T-cell (primary cell): Measurements from ENCODE around the gene COQ7. TPM values are rescaled to one million over a fixed set of nuclear protein-coding genes. Genes with fewer than 3 reads are reported as not detected.

Source experiments
- ATAC-seq, 4 experiments: fragments of 200-7000 bp in 3 of 4; fragments of 150-1000 bp in 1 of 4; cut with Tn5 transposase; replicated peaks in 1 of 4; 1 replicate in 3 of 4; 2 replicates in 1 of 4; pipeline ENCODE4 v1.10.0; 2021; ENCODE audit warnings: moderate library complexity in 3 of 4, mild to moderate bottlenecking in 2 of 4, moderate number of reproducible peaks in 1 of 4
- CTCF ChIA-PET, 2 donors: fragments of 300-600 bp; sonication (Branson Sonifier 250); formaldehyde crosslinking; loops; one replicate each; lab custom pipeline; 2022; ENCODE audit warnings: antibody characterized with exemption in 2 of 2; lab: Charles Lee
- POLR2A ChIA-PET, 2 donors: fragments of 300-600 bp; sonication (Branson Sonifier 250); formaldehyde crosslinking; loops; one replicate each; lab custom pipeline; 2022; ENCODE audit warnings: antibody characterized with exemption in 2 of 2; lab: Charles Lee
- DNase-seq, 35 experiments: peaks; one replicate each; pipeline versions ENCODE4 v3.0.0 to v3.0.0-alpha.2; 2013 to 2023
- H3K27ac ChIP-seq: one replicate; pipeline ENCODE4 v1.5.1; 2013; ENCODE audit warnings: low read length
- H3K27me3 ChIP-seq, 2 experiments: replicated peaks in 1 of 2; 1 replicate in 1 of 2; 2 replicates in 1 of 2; pipeline versions ENCODE4 v1.6.1 to v1.7.0; 2013; ENCODE audit warnings: low read length in 1 of 2, mixed read lengths in 1 of 2; ENCODE audit not compliant: control insufficient read depth in 2 of 2, insufficient read depth in 2 of 2; ENCODE audit errors: extremely low read depth in 1 of 2
- H3K36me3 ChIP-seq, 2 donors: 1 replicate in 1 of 2; 2 replicates in 1 of 2; pipeline versions ENCODE4 v1.6.1 to v1.7.0; 2013; ENCODE audit warnings: low read length in 1 of 2; ENCODE audit not compliant: control insufficient read depth in 2 of 2, insufficient read depth in 1 of 2; ENCODE audit errors: extremely low read depth in 1 of 2
- H3K4me1 ChIP-seq, 2 experiments: 1 replicate in 1 of 2; 2 replicates in 1 of 2; pipeline versions ENCODE4 v1.6.1 to v1.7.0; 2013; ENCODE audit warnings: low read length in 2 of 2, mixed read lengths in 1 of 2; ENCODE audit not compliant: insufficient read depth in 2 of 2, control insufficient read depth in 1 of 2; ENCODE audit errors: extremely low read depth in 1 of 2
- H3K4me3 ChIP-seq, 2 donors: 1 replicate in 1 of 2; 2 replicates in 1 of 2; pipeline versions ENCODE4 v1.5.1 to v1.7.0; 2013; ENCODE audit warnings: mild to moderate bottlenecking in 2 of 2, low read length in 1 of 2, moderate library complexity in 1 of 2; ENCODE audit not compliant: control insufficient read depth in 1 of 2; ENCODE audit errors: extremely low read depth in 1 of 2
- H3K9me3 ChIP-seq: 2 replicates; pipeline ENCODE4 v1.7.0; 2013
- H3K27ac Mint-ChIP-seq, 2 donors: one replicate each; pipeline ENCODE4 v1.8.0; 2020 to 2021; ENCODE audit warnings: mild to moderate bottlenecking in 2 of 2, mixed read lengths in 2 of 2
- H3K27me3 Mint-ChIP-seq, 2 donors: one replicate each; pipeline ENCODE4 v1.8.0; 2021 to 2022; ENCODE audit warnings: mixed read lengths in 2 of 2
- H3K36me3 Mint-ChIP-seq: one replicate; pipeline ENCODE4 v1.8.0; 2021; ENCODE audit warnings: mixed read lengths
- H3K4me1 Mint-ChIP-seq, 3 donors: one replicate each; pipeline ENCODE4 v1.8.0; 2020 to 2022; ENCODE audit warnings: mixed read lengths in 3 of 3, mild to moderate bottlenecking in 1 of 3
- H3K4me3 Mint-ChIP-seq, 3 donors: one replicate each; pipeline ENCODE4 v1.8.0; 2020 to 2022; ENCODE audit warnings: mild to moderate bottlenecking in 3 of 3, mixed read lengths in 3 of 3, moderate library complexity in 3 of 3
- H3K9me3 Mint-ChIP-seq, 3 donors: one replicate each; pipeline ENCODE4 v1.8.0; 2020 to 2022; ENCODE audit warnings: mixed read lengths in 3 of 3
- WGBS: methylation state at CpG from one replicate; pipeline ENCODE4 v1.1.5; 2013; ENCODE audit warnings: missing lambda C conversion rate; ENCODE audit not compliant: insufficient coverage; 5-methylcytosine and 5-hydroxymethylcytosine counted together
- total RNA-seq, 35 experiments: library from RNA in 6 of 35; stranded (reverse) in 6 of 35; fragments of 120-200 nt in 1 of 35; gene quantifications; one replicate each; pipeline versions ENCODE4 v1.2.1 to v1.2.4 and lab custom pipeline; 2013 to 2026

Gene COQ7
- total RNA-seq, 5 donors from 2014 or later (not counting 1 experiment from before 2014, with no cell fraction given) = 11.1 to 15.4 (median 14.9) TPM

DNA sequence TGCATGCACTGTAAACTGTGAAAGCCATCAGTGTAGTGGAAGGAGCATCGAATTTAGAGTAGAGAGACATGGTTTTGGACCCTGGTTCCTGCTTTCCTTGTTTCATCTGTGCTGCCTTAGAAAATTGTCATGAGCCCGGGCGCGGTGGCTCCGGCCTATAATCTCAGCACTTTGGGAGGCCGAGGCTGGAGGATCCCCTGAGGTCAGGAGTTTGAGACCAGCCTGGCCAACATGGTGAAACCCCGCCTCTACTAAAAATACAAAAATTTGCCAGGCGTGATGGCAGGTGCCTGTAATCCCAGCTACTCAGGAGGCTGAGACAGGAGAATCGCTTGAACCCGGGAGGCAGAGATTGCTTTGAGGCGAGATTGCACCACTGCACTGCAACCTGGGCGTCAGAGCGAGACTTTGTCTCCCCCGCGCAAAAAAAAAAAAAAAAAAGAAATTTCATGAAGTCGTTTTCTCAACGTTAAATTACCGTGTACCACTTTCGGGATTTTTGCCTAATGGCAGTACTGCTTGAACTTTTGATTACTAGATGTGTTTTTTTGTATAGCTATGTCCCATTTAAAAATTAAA is 912 bp downstream of the COQ7 start:
- H3K9me3 ChIP-seq = no peaks in the 10 kb centered on the region
- peak overlapping the region; percentile 90 for H3K4me3 ChIP-seq
- ChIA-PET POLR2A (interaction anchor here (0.7 kb wide), 3 partner anchors 15 to 112 kb away, joined by 6 to 15 read pairs (median 6); no protein-coding TSS in a partner anchor), CTCF (interaction anchor here in 1 of 2 donors (0.7 to 1.2 kb wide), 3 partner anchors 267 to 488 kb away, joined by 4 to 7 read pairs (median 6); partner anchors contain the start of genes ARL6IP1 and VPS35L)
- peaks cover 0 to under 1% of the 10 kb centered on the region in 2 donors for H3K36me3 ChIP-seq
- ATAC-seq (no peak), DNase-seq (peak in 1 of 35 experiments; percentile 17)
- H3K27me3 ChIP-seq = no peaks in the 10 kb centered on the region
- no peaks in the 10 kb centered on the region for H3K9me3 Mint-ChIP-seq
- peak overlapping the region; percentile 91 to 99 for H3K27ac Mint-ChIP-seq
- peaks cover 6 to 27% (median 20%) of the 10 kb centered on the region in 3 donors for H3K4me1 Mint-ChIP-seq
- H3K27me3 Mint-ChIP-seq = no peaks in the 10 kb centered on the region
- peaks cover 3 to 14% of the 10 kb centered on the region in 2 experiments for H3K4me1 ChIP-seq
- peak overlapping the region; percentile 90 to 96 (median 92) for H3K4me3 Mint-ChIP-seq
- WGBS = 50% methylated on average over 12 of the region's 19 CpGs
- peaks cover 10% of the 10 kb centered on the region for H3K36me3 Mint-ChIP-seq
- H3K27ac ChIP-seq = peak overlapping the region; percentile 100

DNA sequence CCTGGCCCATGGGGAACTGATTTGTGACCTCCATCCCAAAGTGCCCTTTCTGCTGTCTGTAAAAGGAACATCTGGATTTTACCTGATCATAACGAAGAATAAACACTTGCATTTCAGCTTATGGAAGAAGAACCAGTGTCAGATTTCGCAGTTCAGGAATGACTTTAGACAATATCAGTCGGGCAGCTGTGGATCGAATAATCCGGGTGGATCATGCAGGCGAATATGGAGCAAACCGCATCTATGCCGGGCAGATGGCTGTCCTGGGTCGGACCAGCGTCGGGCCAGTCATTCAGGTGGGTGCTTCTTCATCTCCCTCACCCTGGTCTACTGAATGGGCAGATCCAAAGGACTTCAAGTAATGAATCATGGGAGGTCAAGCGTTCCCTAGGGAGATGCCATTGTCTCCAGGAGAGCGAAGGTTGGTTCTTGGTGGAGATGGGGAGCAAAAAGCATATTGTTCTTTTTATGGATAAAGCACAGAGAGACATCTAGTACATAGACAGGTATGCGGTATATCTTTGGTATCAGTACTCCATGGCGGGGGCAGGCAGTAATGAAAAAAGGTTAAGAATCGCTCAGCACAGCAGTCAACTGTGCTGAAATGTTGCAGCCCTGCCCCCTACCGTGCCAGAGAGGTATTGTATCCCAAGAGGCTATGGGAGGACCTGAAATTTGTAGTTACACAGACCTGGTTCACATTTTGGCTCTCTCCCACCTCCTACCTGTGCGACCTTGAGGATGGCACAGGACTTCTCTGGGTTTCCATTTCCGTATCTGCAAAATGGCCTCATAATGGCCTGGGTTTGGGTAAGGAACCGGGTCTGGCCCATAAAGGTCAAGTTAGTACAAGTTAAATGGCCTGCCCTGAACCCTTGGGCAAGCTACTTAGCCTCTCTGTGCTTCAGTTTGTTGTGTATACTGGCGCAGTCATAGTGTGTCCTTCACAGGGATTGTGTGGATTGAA is 4.7 kb downstream of the COQ7 start:
- Mint-ChIP-seq H3K36me3 (peaks cover 20% of the 10 kb centered on the region), H3K4me3 (no peak overlapping the region), H3K9me3 (no peaks in the 10 kb centered on the region), H3K27ac (no peak overlapping the region), H3K27me3 (no peaks in the 10 kb centered on the region), H3K4me1 (peaks cover 4 to 25% (median 17%) of the 10 kb centered on the region in 3 donors)
- Histone ChIP-seq H3K27ac (no peak overlapping the region), H3K27me3 (no peaks in the 10 kb centered on the region), H3K4me3 (no peak overlapping the region), H3K9me3 (no peaks in the 10 kb centered on the region), H3K36me3 (peaks cover 3 to 7% of the 10 kb centered on the region in 2 donors), H3K4me1 (peaks cover 3 to 11% of the 10 kb centered on the region in 2 experiments)
- CTCF ChIA-PET = no interaction called here
- POLR2A ChIA-PET = no interaction called here
- WGBS = 84% methylated on average over 7 of the region's 21 CpGs
- ATAC-seq (no peak), DNase-seq (peak in 34 of 35 experiments; percentile 9 to 68 (median 42))

DNA sequence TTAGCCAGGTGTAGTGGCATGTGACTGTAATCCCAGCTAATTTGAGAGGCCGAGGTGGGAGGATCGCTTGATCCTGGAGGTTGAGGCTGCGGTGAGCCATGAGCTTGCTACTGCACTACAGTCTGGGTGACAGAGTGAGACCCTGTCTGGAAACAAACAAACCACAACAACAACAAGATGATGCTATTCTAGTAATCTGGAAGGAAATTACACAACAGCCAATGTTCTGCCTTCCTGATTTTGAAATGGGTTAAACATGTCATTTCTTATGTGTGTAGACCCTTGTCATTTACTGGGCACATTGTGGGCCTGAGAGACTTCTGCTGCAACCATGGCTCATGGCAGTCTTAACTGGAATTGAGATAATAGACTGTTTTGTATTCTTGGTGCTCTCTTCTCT is 5.9 kb downstream of the COQ7 start:
- whole genome bisulfite sequencing = no CpG with 5 or more reads among the region's 3 CpGs
- ChIA-PET CTCF (no interaction called here), POLR2A (no interaction called here)
- Histone ChIP-seq H3K27me3 (no peaks in the 10 kb centered on the region), H3K36me3 (peaks cover 3 to 14% of the 10 kb centered on the region in 2 donors), H3K9me3 (no peaks in the 10 kb centered on the region), H3K4me3 (no peak overlapping the region), H3K27ac (no peak overlapping the region), H3K4me1 (peaks cover 3% of the 10 kb centered on the region in 2 experiments)
- no peak for DNase-seq
- no peaks in the 10 kb centered on the region for H3K9me3 Mint-ChIP-seq
- no peak for ATAC-seq
- H3K4me1 Mint-ChIP-seq = peaks cover 0 to 16% (median 9%) of the 10 kb centered on the region in 3 donors
- H3K36me3 Mint-ChIP-seq = peaks cover 23% of the 10 kb centered on the region
- H3K27ac Mint-ChIP-seq = no peak overlapping the region
- no peak overlapping the region for H3K4me3 Mint-ChIP-seq
- H3K27me3 Mint-ChIP-seq = no peaks in the 10 kb centered on the region

DNA sequence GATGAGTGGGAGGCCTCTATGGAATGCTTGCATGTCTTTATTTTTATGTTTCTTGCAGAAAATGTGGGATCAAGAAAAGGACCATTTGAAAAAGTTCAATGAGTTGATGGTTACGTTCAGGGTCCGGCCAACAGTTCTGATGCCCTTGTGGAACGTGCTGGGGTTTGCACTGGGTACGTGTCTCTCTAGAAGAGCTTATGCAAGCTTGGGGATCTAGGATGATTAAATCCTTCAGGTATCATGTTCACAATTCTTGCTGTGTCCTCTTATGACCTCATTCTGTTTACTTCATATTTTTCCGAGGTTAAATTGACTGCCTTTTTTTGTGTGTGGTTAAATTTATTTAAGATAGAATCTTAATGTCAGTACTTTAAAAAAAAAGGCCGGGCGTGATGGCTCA is 6.4 kb downstream of the COQ7 start:
- CTCF ChIA-PET = interaction anchor here in 1 of 2 donors (0.6 kb wide), 1 partner anchor 167 kb away, joined by 5 read pairs; no protein-coding TSS in a partner anchor
- Histone ChIP-seq H3K4me3 (no peak overlapping the region), H3K36me3 (peaks cover 3 to 18% of the 10 kb centered on the region in 2 donors), H3K9me3 (no peaks in the 10 kb centered on the region), H3K27ac (no peak overlapping the region), H3K4me1 (no peaks in the 10 kb centered on the region), H3K27me3 (no peaks in the 10 kb centered on the region)
- WGBS = 78% methylated on average over 6 of the region's 7 CpGs
- DNase-seq (no peak), ATAC-seq (no peak)
- Mint-ChIP-seq H3K4me1 (peaks cover 0 to 11% (median 5%) of the 10 kb centered on the region in 3 donors), H3K4me3 (no peak overlapping the region), H3K27ac (no peak overlapping the region), H3K36me3 (peaks cover 27% of the 10 kb centered on the region), H3K9me3 (no peaks in the 10 kb centered on the region), H3K27me3 (no peaks in the 10 kb centered on the region)
- POLR2A ChIA-PET = no interaction called here

DNA sequence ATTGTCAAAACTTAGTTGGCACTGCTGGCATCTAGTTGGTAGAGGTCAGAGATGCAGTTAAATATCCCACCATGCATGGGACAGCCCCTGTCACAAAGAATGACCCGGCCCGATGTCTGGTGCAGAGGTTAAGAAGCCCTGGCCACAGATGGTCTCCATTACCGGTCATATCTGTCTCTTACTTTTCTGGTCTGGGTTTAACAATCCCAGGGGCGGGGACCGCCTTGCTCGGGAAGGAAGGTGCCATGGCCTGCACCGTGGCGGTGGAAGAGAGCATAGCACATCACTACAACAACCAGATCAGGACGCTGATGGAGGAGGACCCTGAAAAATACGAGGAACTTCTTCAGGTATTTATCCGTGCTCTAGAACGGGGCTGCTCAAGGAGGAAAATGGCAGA is 8.1 kb downstream of the COQ7 start:
- CTCF ChIA-PET = interaction anchor here in 1 of 2 donors (0.9 kb wide), 1 partner anchor 8 kb away, joined by 3 read pairs; the partner anchor contains the start of gene COQ7
- no peaks in the 10 kb centered on the region for H3K27me3 Mint-ChIP-seq
- POLR2A ChIA-PET = no interaction called here
- no peaks in the 10 kb centered on the region for H3K9me3 ChIP-seq
- no peak overlapping the region for H3K4me3 ChIP-seq
- H3K4me3 Mint-ChIP-seq = no peak overlapping the region
- DNase-seq (no peak), ATAC-seq (no peak)
- no peak overlapping the region for H3K27ac ChIP-seq
- H3K36me3 Mint-ChIP-seq = peaks cover 35% of the 10 kb centered on the region
- no peaks in the 10 kb centered on the region for H3K27me3 ChIP-seq
- peaks cover 6 to 21% of the 10 kb centered on the region in 2 donors for H3K36me3 ChIP-seq
- peaks cover 0 to 4% (median 0%) of the 10 kb centered on the region in 3 donors for H3K4me1 Mint-ChIP-seq
- H3K9me3 Mint-ChIP-seq = no peaks in the 10 kb centered on the region
- no peak overlapping the region for H3K27ac Mint-ChIP-seq
- H3K4me1 ChIP-seq = no peaks in the 10 kb centered on the region
- WGBS = 98% methylated on average over 7 of the region's 12 CpGs

DNA sequence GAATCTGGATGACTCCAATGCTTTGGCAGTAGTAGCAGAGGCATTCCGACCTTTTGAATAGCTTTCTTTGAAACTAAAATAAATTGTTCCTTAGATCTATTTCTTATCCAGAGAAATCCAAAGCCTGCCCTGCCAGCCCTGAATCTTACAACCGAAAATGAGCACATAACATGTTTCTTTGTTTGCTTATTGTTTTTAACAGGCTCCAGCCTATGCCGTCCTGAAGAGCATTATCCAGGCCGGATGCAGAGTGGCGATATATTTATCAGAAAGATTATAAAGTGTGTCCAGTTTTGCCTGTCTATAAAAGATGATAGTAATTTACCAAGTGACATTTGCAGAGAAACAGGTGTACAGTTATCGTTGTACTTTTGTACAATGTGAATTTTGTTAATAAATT is 10.5 kb downstream of the COQ7 start:
- no peak overlapping the region for H3K27ac Mint-ChIP-seq
- no peaks in the 10 kb centered on the region for H3K4me1 ChIP-seq
- no peaks in the 10 kb centered on the region for H3K27me3 Mint-ChIP-seq
- no peak overlapping the region for H3K27ac ChIP-seq
- CTCF ChIA-PET = no interaction called here
- H3K9me3 ChIP-seq = no peaks in the 10 kb centered on the region
- no peak overlapping the region for H3K4me3 Mint-ChIP-seq
- no peaks in the 10 kb centered on the region for H3K9me3 Mint-ChIP-seq
- POLR2A ChIA-PET = no interaction called here
- DNase-seq (no peak), ATAC-seq (no peak)
- 94% methylated on average over 2 of the region's 6 CpGs for WGBS
- H3K36me3 ChIP-seq = peaks cover 6 to 23% of the 10 kb centered on the region in 2 donors
- H3K4me1 Mint-ChIP-seq = no peaks in the 10 kb centered on the region
- peaks cover 41% of the 10 kb centered on the region for H3K36me3 Mint-ChIP-seq
- no peak overlapping the region for H3K4me3 ChIP-seq
- no peaks in the 10 kb centered on the region for H3K27me3 ChIP-seq
